GM18508 (cell line): ENCODE data around the gene TIMM10.

ENCODE experiments used
- ATAC-seq: cut with Tn5 transposase; IDR thresholded peaks from one replicate; pipeline ENCODE4 v1.9.1; 2021; ENCODE audit warnings: moderate number of reproducible peaks; ENCODE audit not compliant: insufficient read depth, unreplicated experiment

Gene TIMM10

GRCh38 chr11:57487021-57487778 is 43.4 kb downstream of the TIMM10 start:
- ATAC-seq = no peak

GRCh38 chr11:57485217-57485990 is 45.1 kb downstream of the TIMM10 start:
- no peak for ATAC-seq

- peak; percentile 65 for ATAC-seq
These were observed 46.3 kb downstream of the TIMM10 start for GRCh38 chr11:57484141-57484710.

- no peak for ATAC-seq
These were observed 47.0 kb downstream of the TIMM10 start for GRCh38 chr11:57483562-57483918.

GRCh38 chr11:57482782-57483561 is 47.6 kb downstream of the TIMM10 start:
- ATAC-seq = no peak

GRCh38 chr11:57481915-57482781 is 48.4 kb downstream of the TIMM10 start:
- no peak for ATAC-seq

GRCh38 chr11:57481315-57481714 is 49.2 kb downstream of the TIMM10 start:
- no peak for ATAC-seq

GRCh38 chr11:57480409-57481137 is 50.0 kb downstream of the TIMM10 start:
- ATAC-seq = no peak

- ATAC-seq = no peak
These were observed 50.6 kb downstream of the TIMM10 start for GRCh38 chr11:57479911-57480310.

- no peak for ATAC-seq
These were observed 51.4 kb downstream of the TIMM10 start for GRCh38 chr11:57479021-57479663.
